ENCODE measurements around the gene TDRD12.

- TF ChIP-seq POLR2A (IDR thresholded peaks at IDR 0.05; ENCODE audit: extremely low read depth, insufficient read length) (no peak), MAX (IDR thresholded peaks at IDR 0.05; ENCODE audit: low read depth, low read length) (no peak), CTCF (IDR thresholded peaks at IDR 0.05; ENCODE audit: low read depth, low read length) (no peak)
Observed at GRCh38 chr19:32817569-32818476, 98.3 kb downstream of the TDRD12 start.

All from NB4 (cell line).